HUES6 (cell line): ENCODE data around the gene C1QTNF3.

Experiments used
- H3K27ac ChIP-seq: 2 replicates; pipeline ENCODE4 v1.7.0; 2013; ENCODE audit warnings: low read depth, mild to moderate bottlenecking, low read length, inconsistent platforms
- H3K27me3 ChIP-seq: 2 replicates; pipeline ENCODE4 v1.6.1; 2013; ENCODE audit warnings: low read length; ENCODE audit not compliant: control insufficient read depth, insufficient read depth
- H3K36me3 ChIP-seq: 2 replicates; pipeline ENCODE4 v1.6.1; 2013; ENCODE audit warnings: low read length; ENCODE audit not compliant: control insufficient read depth, insufficient read depth
- H3K4me1 ChIP-seq: 2 replicates; pipeline ENCODE4 v1.6.1; 2013; ENCODE audit warnings: low read length; ENCODE audit not compliant: control insufficient read depth, insufficient read depth
- H3K4me3 ChIP-seq: 2 replicates; pipeline ENCODE4 v1.5.1; 2013; ENCODE audit warnings: low read depth, low read length
- H3K9ac ChIP-seq: one replicate; pipeline ENCODE4 v1.6.1; 2013; ENCODE audit warnings: mild to moderate bottlenecking, low read length
- H3K9me3 ChIP-seq: 2 replicates; pipeline ENCODE4 v1.6.1; 2013; ENCODE audit warnings: low read depth, low read length; ENCODE audit not compliant: control insufficient read depth, insufficient read depth

C1QTNF3 gene

GRCh38 chr5:33997331-33997983 lies 45.6 kb downstream of the C1QTNF3 start:
- Histone ChIP-seq H3K27ac (no peak overlapping the region), H3K4me1 (peaks cover 9% of the 10 kb centered on the region; the same call in 1 of the 2 replicates), H3K36me3 (peaks cover 2% of the 10 kb centered on the region; the same call in 1 of the 2 replicates), H3K9ac (no peak overlapping the region), H3K4me3 (no peak overlapping the region), H3K9me3 (no peaks in the 10 kb centered on the region), H3K27me3 (no peaks in the 10 kb centered on the region)

GRCh38 chr5:33995865-33996264 lies 47.1 kb downstream of the C1QTNF3 start:
- H3K4me1 ChIP-seq, result peaks cover under 1% of the 10 kb centered on the region; the same call in 1 of the 2 replicates
- H3K9me3 ChIP-seq, result no peaks in the 10 kb centered on the region
- no peak overlapping the region for H3K27ac ChIP-seq
- H3K4me3 ChIP-seq, result no peak overlapping the region
- no peak overlapping the region for H3K9ac ChIP-seq
- H3K27me3 ChIP-seq, result no peaks in the 10 kb centered on the region
- H3K36me3 ChIP-seq, result no peaks in the 10 kb centered on the region

GRCh38 chr5:33994845-33995244 lies 48.2 kb downstream of the C1QTNF3 start:
- Histone ChIP-seq H3K27me3 (no peaks in the 10 kb centered on the region), H3K9ac (no peak overlapping the region), H3K9me3 (no peaks in the 10 kb centered on the region), H3K4me1 (no peaks in the 10 kb centered on the region), H3K4me3 (no peak overlapping the region), H3K36me3 (no peaks in the 10 kb centered on the region), H3K27ac (no peak overlapping the region)

- Histone ChIP-seq H3K4me3 (no peak overlapping the region), H3K27me3 (no peaks in the 10 kb centered on the region), H3K36me3 (peaks cover 15% of the 10 kb centered on the region), H3K9ac (no peak overlapping the region), H3K9me3 (peaks cover 4% of the 10 kb centered on the region; the same call in 1 of the 2 replicates), H3K27ac (no peak overlapping the region), H3K4me1 (no peaks in the 10 kb centered on the region)
Measured at GRCh38 chr5:33992864-33993263, 50.1 kb downstream of the C1QTNF3 start.

- H3K4me1 ChIP-seq, result peaks cover 16% of the 10 kb centered on the region; the same call in 1 of the 2 replicates
- no peaks in the 10 kb centered on the region for H3K27me3 ChIP-seq
- H3K36me3 ChIP-seq, result peaks cover 21% of the 10 kb centered on the region
- H3K9me3 ChIP-seq, result peaks cover 13% of the 10 kb centered on the region
- H3K4me3 ChIP-seq, result no peak overlapping the region
- H3K9ac ChIP-seq, result no peak overlapping the region
- H3K27ac ChIP-seq, result no peak overlapping the region
Measured at GRCh38 chr5:33985447-33985846, 57.6 kb downstream of the C1QTNF3 start.

- H3K27ac ChIP-seq, result no peak within 1 kb of the TSS
Measured at GRCh38 chr5:33984671-33985124, 58.3 kb downstream of the C1QTNF3 start, which contains the start of gene SLC45A2. TSS of gene SLC45A2 (minus strand) at chr5:33984693. CDS start at chr5:33984583, 110 bp downstream.

GRCh38 chr5:33984178-33984577 lies 58.8 kb downstream of the C1QTNF3 start:
- H3K27me3 ChIP-seq, result no peaks in the 10 kb centered on the region
- H3K36me3 ChIP-seq, result peaks cover 19% of the 10 kb centered on the region
- H3K9ac ChIP-seq, result no peak overlapping the region
- H3K4me3 ChIP-seq, result no peak overlapping the region
- no peak overlapping the region for H3K27ac ChIP-seq
- H3K4me1 ChIP-seq, result peaks cover 23% of the 10 kb centered on the region
- H3K9me3 ChIP-seq, result peaks cover 13% of the 10 kb centered on the region

More at GRCh38 chr5:33984671-33985124, 58.3 kb downstream of the C1QTNF3 start, which contains the start of gene SLC45A2:
- peaks cover 21% of the 10 kb centered on the region for H3K36me3 ChIP-seq
- no peak within 1 kb of the TSS for H3K9ac ChIP-seq
- peaks cover 13% of the 10 kb centered on the region for H3K9me3 ChIP-seq
- H3K4me3 ChIP-seq, result no peak within 1 kb of the TSS; the same call in 1 of the 2 replicates
- H3K27me3 ChIP-seq, result no peaks in the 10 kb centered on the region
- H3K4me1 ChIP-seq, result peaks cover 18% of the 10 kb centered on the region

- Histone ChIP-seq H3K36me3 (no peaks in the 10 kb centered on the region), H3K9me3 (peaks cover 8% of the 10 kb centered on the region; the same call in 1 of the 2 replicates), H3K4me1 (peaks cover 46% of the 10 kb centered on the region), H3K27ac (no peak overlapping the region), H3K27me3 (no peaks in the 10 kb centered on the region), H3K9ac (no peak overlapping the region), H3K4me3 (no peak overlapping the region)
Measured at GRCh38 chr5:33981408-33982162, 61.4 kb downstream of the C1QTNF3 start.

GRCh38 chr5:33980030-33980429 lies 63.0 kb downstream of the C1QTNF3 start:
- H3K36me3 ChIP-seq, result no peaks in the 10 kb centered on the region
- H3K27ac ChIP-seq, result no peak overlapping the region
- H3K4me1 ChIP-seq, result peaks cover 55% of the 10 kb centered on the region
- no peak overlapping the region for H3K4me3 ChIP-seq
- H3K9ac ChIP-seq, result no peak overlapping the region
- peaks cover 2% of the 10 kb centered on the region; the same call in 1 of the 2 replicates for H3K9me3 ChIP-seq
- no peaks in the 10 kb centered on the region for H3K27me3 ChIP-seq

- no peaks in the 10 kb centered on the region for H3K36me3 ChIP-seq
- H3K9ac ChIP-seq, result no peak overlapping the region
- H3K9me3 ChIP-seq, result no peaks in the 10 kb centered on the region
- H3K27me3 ChIP-seq, result no peaks in the 10 kb centered on the region
- peak overlapping the region; percentile 16; the same call in 1 of the 2 replicates for H3K4me3 ChIP-seq
- H3K4me1 ChIP-seq, result peaks cover 48% of the 10 kb centered on the region
- peak overlapping the region; percentile 69 for H3K27ac ChIP-seq
Measured at GRCh38 chr5:33978306-33978705, 64.7 kb downstream of the C1QTNF3 start.

- Histone ChIP-seq H3K36me3 (no peaks in the 10 kb centered on the region), H3K9me3 (no peaks in the 10 kb centered on the region), H3K27me3 (no peaks in the 10 kb centered on the region), H3K4me1 (peaks cover 43% of the 10 kb centered on the region), H3K9ac (no peak overlapping the region), H3K4me3 (no peak overlapping the region), H3K27ac (no peak overlapping the region)
Measured at GRCh38 chr5:33976307-33976706, 66.7 kb downstream of the C1QTNF3 start.
